Mesendoderm (in vitro differentiated cells): Measurements from ENCODE around the gene WDR45B.

Experiments
- DNase-seq: peaks from one replicate; pipeline ENCODE4 v3.0.0; 2013
- H2AK5ac ChIP-seq: 2 replicates; pipeline ENCODE4 v1.6.1; 2013; ENCODE audit warnings: low read length, inconsistent platforms
- H2BK120ac ChIP-seq: 2 replicates; pipeline ENCODE4 v1.6.1; 2013; ENCODE audit warnings: low read depth, mild to moderate bottlenecking, low read length, moderate library complexity, mixed read lengths
- H2BK15ac ChIP-seq: replicated peaks from 2 replicates; pipeline ENCODE4 v1.6.1; 2013; ENCODE audit warnings: low read depth, mild to moderate bottlenecking, moderate library complexity
- H2BK5ac ChIP-seq: 2 replicates; pipeline ENCODE4 v1.6.1; 2013; ENCODE audit warnings: low read length, inconsistent platforms
- H3K18ac ChIP-seq: 2 replicates; pipeline ENCODE4 v1.6.1; 2013; ENCODE audit warnings: mild to moderate bottlenecking, low read length, mixed read lengths
- H3K23ac ChIP-seq: one replicate; pipeline ENCODE4 v1.6.1; 2013; ENCODE audit warnings: low read length
- H3K27ac ChIP-seq: 2 replicates; pipeline ENCODE4 v1.5.1; 2013; ENCODE audit warnings: low read depth, mild to moderate bottlenecking, inconsistent platforms, low read length, moderate library complexity
- H3K27me3 ChIP-seq: 2 replicates; pipeline ENCODE4 v1.6.1; 2013; ENCODE audit warnings: low read length, control low read depth, mild to moderate bottlenecking, inconsistent platforms; ENCODE audit not compliant: insufficient read depth, poor library complexity
- H3K36me3 ChIP-seq: 2 replicates; pipeline ENCODE4 v1.6.1; 2013; ENCODE audit warnings: low read length, inconsistent platforms; ENCODE audit not compliant: control insufficient read depth, insufficient read depth
- H3K4ac ChIP-seq: one replicate; pipeline ENCODE4 v1.6.1; 2013; ENCODE audit warnings: low read depth, mild to moderate bottlenecking, low read length, moderate library complexity
- H3K4me1 ChIP-seq: 2 replicates; pipeline ENCODE4 v1.6.1; 2013; ENCODE audit warnings: low read depth, low read length, inconsistent platforms; ENCODE audit not compliant: control insufficient read depth
- H3K4me2 ChIP-seq: 2 replicates; pipeline ENCODE4 v1.6.1; 2013; ENCODE audit warnings: low read length
- H3K4me3 ChIP-seq: 2 replicates; pipeline ENCODE4 v1.5.1; 2013; ENCODE audit warnings: mild to moderate bottlenecking, low read length
- H3K56ac ChIP-seq: one replicate; pipeline ENCODE4 v1.6.1; 2013; ENCODE audit warnings: low read length
- H3K79me1 ChIP-seq: 2 replicates; pipeline ENCODE4 v1.6.1; 2013; ENCODE audit warnings: low read length, inconsistent platforms
- H3K79me2 ChIP-seq: 2 replicates; pipeline ENCODE4 v1.6.1; 2013; ENCODE audit warnings: mild to moderate bottlenecking, low read length; ENCODE audit not compliant: control insufficient read depth, insufficient read depth
- H3K9ac ChIP-seq: 2 replicates; pipeline ENCODE4 v1.6.1; 2013; ENCODE audit warnings: low read length, inconsistent platforms
- H4K5ac ChIP-seq: one replicate; pipeline ENCODE4 v1.6.1; 2013; ENCODE audit warnings: low read length
- H4K8ac ChIP-seq: one replicate; pipeline ENCODE4 v1.6.1; 2013; ENCODE audit warnings: low read depth, mild to moderate bottlenecking, control low read depth, low read length, moderate library complexity
- WGBS: extraction: QIAGEN DNeasy Blood & Tissue Kit; methylation state at CpG from one replicate; pipeline ENCODE4 v1.1.7; 2013; ENCODE audit warnings: low lambda C conversion rate, missing lambda C conversion rate; ENCODE audit not compliant: insufficient coverage; ENCODE audit errors: extremely low coverage; 5-methylcytosine and 5-hydroxymethylcytosine counted together

Gene WDR45B

GRCh38 chr17:82645516-82645915 is 2.7 kb downstream of the WDR45B start:
- Histone ChIP-seq H3K27ac (no peak overlapping the region), H3K4me3 (no peak overlapping the region), H2BK120ac (no peak overlapping the region), H3K79me2 (peaks cover 54% of the 10 kb centered on the region), H3K23ac (no peak overlapping the region), H3K9ac (no peak overlapping the region), H3K4me2 (no peak overlapping the region), H3K4ac (no peak overlapping the region), H2BK15ac (no peak overlapping the region), H2AK5ac (no peak overlapping the region), H3K79me1 (peaks cover 32% of the 10 kb centered on the region), H3K56ac (no peak overlapping the region), H4K8ac (no peak overlapping the region), H4K5ac (no peak overlapping the region), H3K36me3 (peaks cover 15% of the 10 kb centered on the region), H2BK5ac (no peak overlapping the region), H3K4me1 (peaks cover 3% of the 10 kb centered on the region), H3K27me3 (no peaks in the 10 kb centered on the region), H3K18ac (no peak overlapping the region)
- WGBS = no CpG with 5 or more reads among the region's 4 CpGs
- DNase-seq = no peak

- Histone ChIP-seq H2BK5ac (no peak overlapping the region), H2BK15ac (no peak overlapping the region), H3K36me3 (peaks cover 17% of the 10 kb centered on the region), H3K27me3 (no peaks in the 10 kb centered on the region), H3K4me2 (no peak overlapping the region), H3K79me2 (peaks cover 64% of the 10 kb centered on the region), H3K9ac (no peak overlapping the region), H4K8ac (no peak overlapping the region), H2AK5ac (no peak overlapping the region), H4K5ac (no peak overlapping the region), H3K4me1 (peaks cover 3% of the 10 kb centered on the region), H3K23ac (no peak overlapping the region), H3K79me1 (peaks cover 41% of the 10 kb centered on the region), H2BK120ac (no peak overlapping the region), H3K4me3 (no peak overlapping the region), H3K4ac (no peak overlapping the region), H3K18ac (no peak overlapping the region), H3K56ac (no peak overlapping the region), H3K27ac (no peak overlapping the region)
- WGBS = no CpG with 5 or more reads among the region's 5 CpGs
- DNase-seq = no peak
Observed at GRCh38 chr17:82644148-82644547, 4.1 kb downstream of the WDR45B start.

- no peak for DNase-seq
- peaks cover 17% of the 10 kb centered on the region for H3K36me3 ChIP-seq
- WGBS = no CpG with 5 or more reads among the region's 14 CpGs
- H3K9ac ChIP-seq = no peak overlapping the region
- no peak overlapping the region for H3K4me2 ChIP-seq
- no peak overlapping the region for H3K4me3 ChIP-seq
- H2BK120ac ChIP-seq = no peak overlapping the region
- H2BK5ac ChIP-seq = no peak overlapping the region
- H2AK5ac ChIP-seq = no peak overlapping the region
- no peak overlapping the region for H2BK15ac ChIP-seq
- peaks cover 64% of the 10 kb centered on the region for H3K79me2 ChIP-seq
- no peak overlapping the region for H3K27ac ChIP-seq
- H3K18ac ChIP-seq = no peak overlapping the region
- H3K79me1 ChIP-seq = peaks cover 42% of the 10 kb centered on the region
- H3K4me1 ChIP-seq = peaks cover 3% of the 10 kb centered on the region
- H4K8ac ChIP-seq = no peak overlapping the region
- H3K4ac ChIP-seq = no peak overlapping the region
- H3K56ac ChIP-seq = no peak overlapping the region
- H3K23ac ChIP-seq = no peak overlapping the region
- no peak overlapping the region for H4K5ac ChIP-seq
- H3K27me3 ChIP-seq = no peaks in the 10 kb centered on the region
Observed at GRCh38 chr17:82642022-82642421, 6.2 kb downstream of the WDR45B start.

- Histone ChIP-seq H2BK15ac (no peak overlapping the region), H2BK120ac (no peak overlapping the region), H3K27me3 (no peaks in the 10 kb centered on the region), H3K9ac (no peak overlapping the region), H3K79me1 (peaks cover 38% of the 10 kb centered on the region), H3K79me2 (peaks cover 51% of the 10 kb centered on the region), H3K27ac (no peak overlapping the region), H2BK5ac (no peak overlapping the region), H2AK5ac (no peak overlapping the region), H3K4me3 (no peak overlapping the region), H3K4me1 (no peaks in the 10 kb centered on the region), H3K36me3 (peaks cover 17% of the 10 kb centered on the region), H3K4ac (no peak overlapping the region), H4K8ac (no peak overlapping the region), H3K4me2 (no peak overlapping the region), H3K18ac (no peak overlapping the region), H3K23ac (no peak overlapping the region), H3K56ac (no peak overlapping the region), H4K5ac (no peak overlapping the region)
- DNase-seq = no peak
- WGBS = no CpG with 5 or more reads among the region's 5 CpGs
Observed at GRCh38 chr17:82640036-82640435, 8.2 kb downstream of the WDR45B start.

- H3K27ac ChIP-seq = no peak overlapping the region
- H2BK5ac ChIP-seq = no peak overlapping the region
- no peak overlapping the region for H3K4me3 ChIP-seq
- H3K79me1 ChIP-seq = peaks cover 40% of the 10 kb centered on the region
- H2BK15ac ChIP-seq = no peak overlapping the region
- H2BK120ac ChIP-seq = no peak overlapping the region
- H3K56ac ChIP-seq = no peak overlapping the region
- H3K79me2 ChIP-seq = peaks cover 50% of the 10 kb centered on the region
- no peak overlapping the region for H3K4ac ChIP-seq
- H2AK5ac ChIP-seq = no peak overlapping the region
- H4K8ac ChIP-seq = no peak overlapping the region
- no peak overlapping the region for H3K18ac ChIP-seq
- peaks cover 17% of the 10 kb centered on the region for H3K36me3 ChIP-seq
- WGBS = no CpG with 5 or more reads among the region's 14 CpGs
- no peaks in the 10 kb centered on the region for H3K27me3 ChIP-seq
- H4K5ac ChIP-seq = no peak overlapping the region
- H3K4me2 ChIP-seq = no peak overlapping the region
- no peaks in the 10 kb centered on the region for H3K4me1 ChIP-seq
- no peak overlapping the region for H3K23ac ChIP-seq
- H3K9ac ChIP-seq = no peak overlapping the region
- DNase-seq = no peak
Observed at GRCh38 chr17:82639628-82640027, 8.6 kb downstream of the WDR45B start.

- H4K5ac ChIP-seq = no peak overlapping the region
- no peak overlapping the region for H2BK5ac ChIP-seq
- DNase-seq = no peak
- H3K27ac ChIP-seq = no peak overlapping the region
- peaks cover 33% of the 10 kb centered on the region for H3K79me1 ChIP-seq
- peaks cover 43% of the 10 kb centered on the region for H3K79me2 ChIP-seq
- no peak overlapping the region for H3K4ac ChIP-seq
- no peak overlapping the region for H2BK120ac ChIP-seq
- no peak overlapping the region for H3K56ac ChIP-seq
- no peak overlapping the region for H2AK5ac ChIP-seq
- peaks cover 12% of the 10 kb centered on the region for H3K36me3 ChIP-seq
- H3K27me3 ChIP-seq = no peaks in the 10 kb centered on the region
- no peak overlapping the region for H3K18ac ChIP-seq
- no peak overlapping the region for H3K4me3 ChIP-seq
- WGBS = no CpG with 5 or more reads among the region's 5 CpGs
- H3K4me2 ChIP-seq = no peak overlapping the region
- no peak overlapping the region for H3K9ac ChIP-seq
- no peak overlapping the region for H2BK15ac ChIP-seq
- H3K23ac ChIP-seq = no peak overlapping the region
- no peaks in the 10 kb centered on the region for H3K4me1 ChIP-seq
- H4K8ac ChIP-seq = no peak overlapping the region
Observed at GRCh38 chr17:82638183-82638773, 10.0 kb downstream of the WDR45B start.
